ENCODE data around the gene NUDC. TPM values are rescaled to one million over a fixed set of nuclear protein-coding genes. Genes with fewer than 3 reads are reported as not detected.
"Not testable (repeated sequence)": the region's sequence is repeated elsewhere in the genome, so short reads cannot be mapped to it uniquely, and the experiment has no call there.

Gene NUDC
- total RNA-seq = 100 to 1,000 TPM; 167 to 168 TPM
- 122 TPM for polyA plus RNA-seq

DNA sequence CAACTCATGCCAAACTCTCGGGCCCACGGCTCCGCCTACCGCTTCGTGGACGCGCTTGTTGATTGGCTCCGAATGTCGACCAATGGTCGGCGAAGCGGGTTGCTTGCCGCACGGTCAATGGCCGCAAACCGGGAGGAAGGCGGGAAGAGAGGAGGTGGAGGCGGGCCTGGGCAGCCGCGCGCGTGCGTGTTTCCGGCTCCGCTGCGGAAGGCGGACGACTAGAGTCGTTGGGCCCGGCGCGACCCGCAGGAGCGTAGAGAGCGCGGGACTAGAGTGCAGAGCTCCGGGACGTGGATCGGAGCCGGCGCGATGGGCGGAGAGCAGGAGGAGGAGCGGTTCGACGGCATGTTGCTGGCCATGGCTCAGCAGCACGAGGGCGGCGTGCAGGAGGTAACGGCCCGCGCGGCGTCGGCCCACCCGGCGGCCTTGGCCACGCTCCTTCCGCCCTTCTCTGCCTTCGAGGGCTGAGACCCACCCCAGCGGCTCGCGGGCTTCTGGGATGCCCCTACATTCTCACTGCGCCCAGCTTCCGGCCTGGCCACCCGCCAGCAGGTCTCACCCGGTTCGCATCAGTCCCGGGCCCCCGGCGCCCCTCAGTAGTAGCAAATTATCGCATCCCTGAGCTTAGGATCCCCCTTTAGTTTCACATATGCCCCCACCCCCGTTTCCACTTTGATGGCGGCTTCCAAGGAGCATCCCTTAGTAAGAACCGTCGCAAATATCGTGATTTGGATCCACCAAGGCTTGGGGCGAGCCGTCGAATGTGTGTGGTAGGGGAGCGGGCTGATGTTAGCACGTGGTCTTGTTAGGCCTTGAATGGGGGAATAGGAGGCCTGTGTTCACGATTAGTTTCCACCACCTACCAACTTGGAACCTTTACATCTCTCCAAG lies at the start of gene NUDC:
Gene NUDC (plus strand): TSS at position 204 of the 891 bp plus-strand sequence. CDS start 106 bp downstream, at position 310.
- CTCF ChIA-PET = interaction anchor here (1.2 kb wide), 2 partner anchors 7 to 32 kb away, joined by 3 read pairs; partner anchors contain the start of gene GPN2
- Mint-ChIP-seq H3K27me3 (peaks cover 0 to 1% of the 10 kb centered on the region in 2 donors), H3K4me3 (peak within 1 kb of the TSS; percentile 87 to 97 (median 93)), H3K4me1 (peaks cover 26 to 46% (median 40%) of the 10 kb centered on the region in 3 donors), H3K9me3 (no peaks in the 10 kb centered on the region), H3K27ac (peak within 1 kb of the TSS; percentile 87 to 98 (median 95)), H3K36me3 (peaks cover under 1 to 36% (median under 1%) of the 10 kb centered on the region in 3 donors)
- peaks cover 22% of the 10 kb centered on the region for H3K4me1 ChIP-seq (ENCODE audit: insufficient read depth, low read length)
- no peaks in the 10 kb centered on the region for H3K9me3 ChIP-seq (ENCODE audit: low read length)
- H3K36me3 ChIP-seq (ENCODE audit: insufficient read depth, low read length) = peaks cover 15% of the 10 kb centered on the region
- peak within 1 kb of the TSS; percentile 84 for H3K27ac ChIP-seq (ENCODE audit: low read depth, low read length)
- POLR2A ChIA-PET = interaction anchor here (0.5 to 1.9 kb wide), 5 partner anchors 21 to 1692 kb away, joined by 3 to 6 read pairs (median 4); partner anchors contain the start of genes GPATCH3 and GPN2
- peak within 1 kb of the TSS; percentile 77 for H3K4me3 ChIP-seq (ENCODE audit: low read length)
- peak; percentile 93 to 97 (median 95) for DNase-seq
- H3K27me3 ChIP-seq (ENCODE audit: insufficient read depth, low read length, poor library complexity, severe bottlenecking) = no peaks in the 10 kb centered on the region

DNA sequence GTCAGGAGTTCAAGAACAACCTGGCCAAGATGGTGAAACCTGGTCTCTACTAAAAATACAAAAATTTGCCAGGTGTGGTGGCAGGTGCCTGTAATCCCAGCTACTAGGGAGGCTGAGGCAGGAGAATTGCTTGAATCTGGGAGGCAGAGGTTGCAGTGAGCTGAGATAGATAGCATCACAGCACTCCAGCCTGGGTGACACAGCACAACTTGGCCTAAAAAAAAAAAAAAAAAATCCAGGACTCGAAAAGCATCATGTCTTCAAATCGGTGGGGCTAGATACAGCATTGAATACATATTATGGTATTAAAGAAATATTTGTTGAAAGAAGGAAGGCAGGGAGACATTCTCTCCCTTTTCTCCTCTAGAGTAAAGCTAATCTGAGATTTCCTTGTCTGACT lies 48.4 kb upstream of the NUDC start:
- H3K4me3 Mint-ChIP-seq; POLR2A ChIA-PET; H3K9me3 Mint-ChIP-seq; H3K27me3 ChIP-seq (ENCODE audit: insufficient read depth, low read length, poor library complexity, severe bottlenecking); H3K4me1 ChIP-seq (ENCODE audit: insufficient read depth, low read length); H3K27ac Mint-ChIP-seq; H3K27me3 Mint-ChIP-seq; DNase-seq; H3K4me1 Mint-ChIP-seq; H3K27ac ChIP-seq (ENCODE audit: low read depth, low read length); H3K4me3 ChIP-seq (ENCODE audit: low read length); H3K9me3 ChIP-seq (ENCODE audit: low read length): not testable (repeated sequence)
- peaks cover 0 to 25% (median 0%) of the 10 kb centered on the region in 3 donors for H3K36me3 Mint-ChIP-seq
- peaks cover 11% of the 10 kb centered on the region for H3K36me3 ChIP-seq (ENCODE audit: insufficient read depth, low read length)
- CTCF ChIA-PET = interaction anchor here (0.6 to 1.8 kb wide), 5 partner anchors 8 to 81 kb away, joined by 3 to 8 read pairs (median 3); no protein-coding TSS in a partner anchor

DNA sequence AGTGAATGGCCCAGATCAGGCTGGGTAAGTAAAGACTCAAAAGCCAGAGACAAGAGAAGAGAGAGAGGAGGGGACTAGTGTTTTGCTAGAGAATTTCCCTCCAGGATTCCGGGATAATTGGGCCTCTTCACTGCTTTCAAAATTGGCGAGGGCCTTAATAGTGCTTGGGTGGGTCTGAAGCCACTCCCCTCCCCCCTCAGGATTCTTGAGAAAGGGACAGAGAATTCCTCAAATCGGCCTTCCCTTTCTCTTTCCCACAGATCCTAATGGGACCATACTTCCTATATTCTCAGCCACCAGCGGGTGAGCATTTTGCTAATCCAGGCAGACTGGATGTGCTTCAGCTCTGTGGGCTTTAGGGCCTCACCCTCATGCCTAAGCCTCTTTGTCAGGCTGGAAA lies 46.6 kb upstream of the NUDC start:
- DNase-seq = no peak
- Histone ChIP-seq H3K27me3 (ENCODE audit: insufficient read depth, low read length, poor library complexity, severe bottlenecking) (no peaks in the 10 kb centered on the region), H3K9me3 (ENCODE audit: low read length) (no peaks in the 10 kb centered on the region), H3K4me3 (ENCODE audit: low read length) (no peak overlapping the region), H3K27ac (ENCODE audit: low read depth, low read length) (no peak overlapping the region), H3K36me3 (ENCODE audit: insufficient read depth, low read length) (peaks cover 11% of the 10 kb centered on the region), H3K4me1 (ENCODE audit: insufficient read depth, low read length) (no peaks in the 10 kb centered on the region)
- Mint-ChIP-seq H3K4me1 (no peaks in the 10 kb centered on the region), H3K9me3 (no peaks in the 10 kb centered on the region), H3K4me3 (no peak overlapping the region), H3K27me3 (no peaks in the 10 kb centered on the region), H3K27ac (peak overlapping the region in 1 of 8 donors; percentile 46), H3K36me3 (peaks cover 0 to 38% (median 3%) of the 10 kb centered on the region in 3 donors)
- ChIA-PET CTCF (interaction anchor here (1.8 kb wide), 1 partner anchor 20 kb away, joined by 5 read pairs; no protein-coding TSS in a partner anchor), POLR2A (no interaction called here)

DNA sequence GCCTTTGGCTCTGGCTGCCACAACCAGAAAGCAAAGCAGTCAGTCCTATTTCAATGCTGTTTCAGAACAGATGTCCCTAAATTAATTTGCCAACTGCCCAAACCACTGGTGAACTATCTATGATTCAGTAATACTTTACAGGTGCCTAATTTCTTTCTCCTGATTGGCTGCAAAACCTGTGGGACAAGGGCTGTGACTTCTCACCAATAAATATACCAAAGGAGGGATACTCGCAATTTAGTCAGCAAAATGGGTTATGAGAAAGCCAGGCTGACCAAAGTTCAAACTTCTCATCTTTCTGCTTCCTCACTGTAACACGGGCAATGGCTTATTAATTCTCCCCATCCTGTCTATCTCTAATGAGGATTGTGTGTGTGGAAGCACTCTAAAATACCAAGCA lies 44.2 kb upstream of the NUDC start:
- Histone ChIP-seq H3K36me3 (ENCODE audit: insufficient read depth, low read length) (peaks cover 19% of the 10 kb centered on the region), H3K4me3 (ENCODE audit: low read length) (no peak overlapping the region), H3K27me3 (ENCODE audit: insufficient read depth, low read length, poor library complexity, severe bottlenecking) (no peaks in the 10 kb centered on the region), H3K4me1 (ENCODE audit: insufficient read depth, low read length) (no peaks in the 10 kb centered on the region), H3K27ac (ENCODE audit: low read depth, low read length) (no peak overlapping the region), H3K9me3 (ENCODE audit: low read length) (no peaks in the 10 kb centered on the region)
- Mint-ChIP-seq H3K27me3 (no peaks in the 10 kb centered on the region), H3K4me3 (no peak overlapping the region), H3K9me3 (no peaks in the 10 kb centered on the region), H3K36me3 (peaks cover 0 to 60% (median 8%) of the 10 kb centered on the region in 3 donors), H3K4me1 (no peaks in the 10 kb centered on the region), H3K27ac (peak overlapping the region in 1 of 8 donors; percentile 61)
- no peak for DNase-seq
- CTCF ChIA-PET = interaction anchor here (1.3 to 3.7 kb wide), 10 partner anchors 9 to 275 kb away, joined by 3 to 17 read pairs (median 9); no protein-coding TSS in a partner anchor
- POLR2A ChIA-PET = no interaction called here

DNA sequence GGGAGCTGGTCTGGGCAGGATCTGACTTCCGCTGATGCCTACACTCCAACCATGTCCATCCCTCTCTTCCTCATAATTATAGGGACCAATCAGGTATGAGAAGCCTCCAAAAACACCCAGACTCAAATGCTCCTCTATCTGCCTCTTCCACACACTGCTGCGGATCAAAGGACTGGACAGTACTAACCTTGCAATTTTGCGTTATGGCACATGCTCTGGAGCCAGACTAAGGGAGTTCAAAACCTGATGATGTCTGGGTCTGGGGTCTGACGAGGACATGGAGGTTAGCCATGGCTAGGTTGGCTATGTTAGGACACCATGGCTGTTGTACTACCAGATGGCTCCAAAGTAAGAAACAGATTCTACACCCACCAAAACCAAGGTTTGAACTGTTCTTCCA lies 41.8 kb upstream of the NUDC start:
- no peak for DNase-seq
- H3K4me3 ChIP-seq (ENCODE audit: low read length) = no peak overlapping the region
- ChIA-PET CTCF (interaction anchor here (0.6 to 3.7 kb wide), 6 partner anchors 9 to 278 kb away, joined by 3 to 17 read pairs (median 8); no protein-coding TSS in a partner anchor), POLR2A (no interaction called here)
- H3K9me3 ChIP-seq (ENCODE audit: low read length) = no peaks in the 10 kb centered on the region
- no peaks in the 10 kb centered on the region for H3K27me3 ChIP-seq (ENCODE audit: insufficient read depth, low read length, poor library complexity, severe bottlenecking)
- Mint-ChIP-seq H3K4me3 (no peak overlapping the region), H3K9me3 (no peaks in the 10 kb centered on the region), H3K27ac (peak overlapping the region in 2 of 8 donors; percentile 5 to 11), H3K27me3 (peaks cover 0 to 2% of the 10 kb centered on the region in 2 donors), H3K36me3 (peaks cover 4 to 80% (median 22%) of the 10 kb centered on the region in 3 donors), H3K4me1 (peaks cover 0 to 9% (median 9%) of the 10 kb centered on the region in 3 donors)
- no peaks in the 10 kb centered on the region for H3K4me1 ChIP-seq (ENCODE audit: insufficient read depth, low read length)
- no peak overlapping the region for H3K27ac ChIP-seq (ENCODE audit: low read depth, low read length)
- peaks cover 39% of the 10 kb centered on the region for H3K36me3 ChIP-seq (ENCODE audit: insufficient read depth, low read length)

DNA sequence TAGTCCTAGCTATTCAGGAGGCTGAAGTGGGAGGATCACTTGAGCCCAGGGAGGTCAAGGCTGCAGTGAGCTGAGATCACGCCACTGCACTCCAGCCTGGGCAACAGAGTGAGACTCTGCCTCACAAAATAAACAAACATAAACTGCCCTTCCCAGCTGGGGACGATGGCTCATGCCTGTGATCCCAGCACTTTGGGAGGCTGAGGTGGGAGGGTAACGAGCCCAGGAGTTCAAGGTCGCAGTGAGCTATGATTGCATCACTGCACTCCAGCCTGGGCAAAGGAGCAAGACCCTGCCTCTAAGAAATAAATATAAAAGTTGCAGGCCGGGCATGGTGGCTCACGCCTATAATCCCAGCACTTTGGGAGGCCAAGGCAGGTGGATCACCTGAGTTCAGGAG lies 39.9 kb upstream of the NUDC start:
- ChIA-PET CTCF (interaction anchor here (0.9 to 1.6 kb wide), 8 partner anchors 19 to 381 kb away, joined by 3 to 6 read pairs (median 3); partner anchors contain the start of gene GPATCH3), POLR2A (interaction anchor here (0.6 to 1.5 kb wide), 2 partner anchors 16 to 17 kb away, joined by 3 to 4 read pairs; no protein-coding TSS in a partner anchor)
- H3K4me1 Mint-ChIP-seq = peaks cover 7 to 14% (median 13%) of the 10 kb centered on the region in 3 donors
- H3K27ac ChIP-seq (ENCODE audit: low read depth, low read length); H3K4me3 Mint-ChIP-seq; H3K9me3 Mint-ChIP-seq; H3K9me3 ChIP-seq (ENCODE audit: low read length); H3K27me3 Mint-ChIP-seq; H3K4me3 ChIP-seq (ENCODE audit: low read length); H3K27ac Mint-ChIP-seq; DNase-seq; H3K27me3 ChIP-seq (ENCODE audit: insufficient read depth, low read length, poor library complexity, severe bottlenecking); H3K4me1 ChIP-seq (ENCODE audit: insufficient read depth, low read length): not testable (repeated sequence)
- peaks cover 43% of the 10 kb centered on the region for H3K36me3 ChIP-seq (ENCODE audit: insufficient read depth, low read length)
- peaks cover 11 to 84% (median 27%) of the 10 kb centered on the region in 3 donors for H3K36me3 Mint-ChIP-seq

DNA sequence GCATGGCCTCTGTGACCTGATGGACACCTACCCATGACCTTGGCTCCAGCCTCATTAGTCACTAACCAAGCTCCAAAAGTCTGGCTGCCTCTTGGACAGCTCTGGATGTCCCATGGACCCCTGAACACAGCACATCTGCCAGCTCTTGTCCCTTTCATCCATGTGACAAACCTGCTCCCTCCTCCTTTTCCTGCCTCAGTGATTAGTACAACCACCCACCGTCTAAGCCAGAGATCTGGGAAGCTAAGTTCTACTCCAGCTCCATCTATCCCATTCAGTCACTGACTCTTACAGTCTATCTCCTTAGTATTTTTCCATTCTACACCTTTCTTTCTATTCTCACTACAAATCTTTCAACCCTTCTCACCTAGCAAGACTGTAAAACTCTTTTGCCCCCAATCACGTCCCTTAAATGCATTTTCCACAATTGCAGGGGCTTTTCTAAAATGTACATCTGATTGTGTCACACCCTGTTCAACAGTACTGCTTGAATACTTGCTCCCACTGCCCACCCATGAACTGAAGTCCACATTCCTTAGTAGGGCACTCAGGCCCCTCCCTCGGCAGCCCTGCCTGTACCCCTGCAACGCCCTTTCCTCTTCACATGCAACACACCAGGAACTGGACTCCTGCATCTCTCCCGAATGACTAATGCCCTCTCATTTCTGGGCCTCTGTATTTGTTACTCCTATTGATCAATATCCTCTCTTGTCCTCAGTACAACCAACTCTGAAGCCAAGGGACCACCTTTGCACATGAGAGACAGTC lies 38.7 kb upstream of the NUDC start:
- no peaks in the 10 kb centered on the region for H3K9me3 Mint-ChIP-seq
- no peak overlapping the region for H3K4me3 Mint-ChIP-seq
- Histone ChIP-seq H3K4me3 (ENCODE audit: low read length) (no peak overlapping the region), H3K27me3 (ENCODE audit: insufficient read depth, low read length, poor library complexity, severe bottlenecking) (no peaks in the 10 kb centered on the region), H3K4me1 (ENCODE audit: insufficient read depth, low read length) (no peaks in the 10 kb centered on the region), H3K36me3 (ENCODE audit: insufficient read depth, low read length) (peaks cover 45% of the 10 kb centered on the region), H3K9me3 (ENCODE audit: low read length) (no peaks in the 10 kb centered on the region), H3K27ac (ENCODE audit: low read depth, low read length) (no peak overlapping the region)
- POLR2A ChIA-PET = interaction anchor here (0.7 to 1.5 kb wide), 2 partner anchors 17 to 199 kb away, joined by 4 to 5 read pairs; no protein-coding TSS in a partner anchor
- peak overlapping the region in 5 of 8 donors; percentile 0 to 59 (median 18) for H3K27ac Mint-ChIP-seq
- peaks cover 11 to 81% (median 30%) of the 10 kb centered on the region in 3 donors for H3K36me3 Mint-ChIP-seq
- H3K4me1 Mint-ChIP-seq = peaks cover 13 to 17% (median 17%) of the 10 kb centered on the region in 3 donors
- CTCF ChIA-PET = interaction anchor here (1.4 to 1.6 kb wide), 2 partner anchors 20 to 281 kb away, joined by 3 read pairs; partner anchors contain the start of gene SFN
- peaks cover 0 to 2% of the 10 kb centered on the region in 2 donors for H3K27me3 Mint-ChIP-seq
- DNase-seq = no peak

Measured in CD8-positive, alpha-beta memory T cell (primary cell).